Lower lobe of right lung (tissue), 2 donors: ENCODE measurements around the gene CARS1. TPM values are rescaled to one million over a fixed set of nuclear protein-coding genes. Genes with fewer than 3 reads are reported as not detected.

Experiments
- ATAC-seq, 2 donors: fragments of 200-7000 bp; cut with Tn5 transposase; one replicate each; pipeline ENCODE4 v1.9.1; 2020 to 2022; ENCODE audit warnings: mild to moderate bottlenecking in 2 of 2, moderate library complexity in 2 of 2
- DNase-seq: peaks from one replicate; pipeline ENCODE4 v3.0.0-alpha.2; 2020
- H3K27ac ChIP-seq: fragments of 200-600 bp; one replicate; pipeline ENCODE4 v1.8.0; 2022
- H3K27me3 ChIP-seq: fragments of 200-600 bp; one replicate; pipeline ENCODE4 v1.8.0; 2022; ENCODE audit warnings: low read depth
- H3K36me3 ChIP-seq: fragments of 200-600 bp; one replicate; pipeline ENCODE4 v1.8.0; 2022; ENCODE audit warnings: mild to moderate bottlenecking
- H3K4me1 ChIP-seq: fragments of 200-600 bp; one replicate; pipeline ENCODE4 v1.8.0; 2022
- H3K4me3 ChIP-seq: fragments of 200-600 bp; one replicate; pipeline ENCODE4 v1.8.0; 2022; ENCODE audit warnings: mild to moderate bottlenecking
- H3K9me3 ChIP-seq: fragments of 200-600 bp; one replicate; pipeline ENCODE4 v1.8.0; 2022
- intact Hi-C: fragments of 100-400 bp; cut with DNase I; formaldehyde crosslinking; loops from one replicate; pipeline ENCODE4 v1.11.0; 2022
- total RNA-seq: library from RNA; stranded (reverse); fragmentation: NEBNext Ultra II Directional; extraction: Animal tissue kit (Norgen Biotek cat#: 25700); gene quantifications from one replicate; pipeline ENCODE4 v1.2.1, GENCODE V29; 2021
- TF ChIP-seq, protein P1 (sequence below): fragments of 200-600 bp; IDR thresholded peaks from one replicate; pipeline ENCODE4 v1.8.0; 2022; ENCODE audit warnings: antibody characterized with exemption, mild to moderate bottlenecking
- donor health status: DM: no; HTN: yes; CAD: no; lungs with severe emphysema.

Gene CARS1
- total RNA-seq, 1 donor from 2014 or later = 40.2 TPM

DNA sequence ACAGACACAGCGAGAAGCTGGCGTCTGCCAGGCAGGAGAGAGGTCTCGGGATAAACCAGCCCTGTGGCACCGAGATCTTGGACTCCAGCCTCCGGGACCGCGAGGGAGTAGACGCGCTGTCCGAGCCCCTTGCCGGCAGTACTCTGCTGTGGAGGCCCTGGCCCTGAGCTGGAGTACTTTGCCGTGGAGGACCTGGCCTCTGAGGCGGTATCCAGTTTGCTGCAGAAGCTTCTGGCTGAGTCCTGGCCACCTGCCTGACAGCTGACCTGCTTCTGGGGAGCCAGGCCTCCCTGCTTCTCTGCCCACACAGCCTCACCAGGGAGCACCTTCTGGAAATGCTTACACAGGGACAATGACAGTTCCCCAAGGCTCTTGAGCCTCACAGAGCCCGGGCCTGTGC is 31.6 kb upstream of the CARS1 start:
- DNase-seq = no peak
- Histone ChIP-seq H3K4me1 (peaks cover 6% of the 10 kb centered on the region), H3K4me3 (no peak overlapping the region), H3K9me3 (no peaks in the 10 kb centered on the region), H3K27me3 (no peaks in the 10 kb centered on the region), H3K27ac (no peak overlapping the region), H3K36me3 (peaks cover 42% of the 10 kb centered on the region)
- intact Hi-C loops = no loop called here
- TF ChIP-seq, protein P1, sequence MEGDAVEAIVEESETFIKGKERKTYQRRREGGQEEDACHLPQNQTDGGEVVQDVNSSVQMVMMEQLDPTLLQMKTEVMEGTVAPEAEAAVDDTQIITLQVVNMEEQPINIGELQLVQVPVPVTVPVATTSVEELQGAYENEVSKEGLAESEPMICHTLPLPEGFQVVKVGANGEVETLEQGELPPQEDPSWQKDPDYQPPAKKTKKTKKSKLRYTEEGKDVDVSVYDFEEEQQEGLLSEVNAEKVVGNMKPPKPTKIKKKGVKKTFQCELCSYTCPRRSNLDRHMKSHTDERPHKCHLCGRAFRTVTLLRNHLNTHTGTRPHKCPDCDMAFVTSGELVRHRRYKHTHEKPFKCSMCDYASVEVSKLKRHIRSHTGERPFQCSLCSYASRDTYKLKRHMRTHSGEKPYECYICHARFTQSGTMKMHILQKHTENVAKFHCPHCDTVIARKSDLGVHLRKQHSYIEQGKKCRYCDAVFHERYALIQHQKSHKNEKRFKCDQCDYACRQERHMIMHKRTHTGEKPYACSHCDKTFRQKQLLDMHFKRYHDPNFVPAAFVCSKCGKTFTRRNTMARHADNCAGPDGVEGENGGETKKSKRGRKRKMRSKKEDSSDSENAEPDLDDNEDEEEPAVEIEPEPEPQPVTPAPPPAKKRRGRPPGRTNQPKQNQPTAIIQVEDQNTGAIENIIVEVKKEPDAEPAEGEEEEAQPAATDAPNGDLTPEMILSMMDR = no peak
- ATAC-seq = no peak

DNA sequence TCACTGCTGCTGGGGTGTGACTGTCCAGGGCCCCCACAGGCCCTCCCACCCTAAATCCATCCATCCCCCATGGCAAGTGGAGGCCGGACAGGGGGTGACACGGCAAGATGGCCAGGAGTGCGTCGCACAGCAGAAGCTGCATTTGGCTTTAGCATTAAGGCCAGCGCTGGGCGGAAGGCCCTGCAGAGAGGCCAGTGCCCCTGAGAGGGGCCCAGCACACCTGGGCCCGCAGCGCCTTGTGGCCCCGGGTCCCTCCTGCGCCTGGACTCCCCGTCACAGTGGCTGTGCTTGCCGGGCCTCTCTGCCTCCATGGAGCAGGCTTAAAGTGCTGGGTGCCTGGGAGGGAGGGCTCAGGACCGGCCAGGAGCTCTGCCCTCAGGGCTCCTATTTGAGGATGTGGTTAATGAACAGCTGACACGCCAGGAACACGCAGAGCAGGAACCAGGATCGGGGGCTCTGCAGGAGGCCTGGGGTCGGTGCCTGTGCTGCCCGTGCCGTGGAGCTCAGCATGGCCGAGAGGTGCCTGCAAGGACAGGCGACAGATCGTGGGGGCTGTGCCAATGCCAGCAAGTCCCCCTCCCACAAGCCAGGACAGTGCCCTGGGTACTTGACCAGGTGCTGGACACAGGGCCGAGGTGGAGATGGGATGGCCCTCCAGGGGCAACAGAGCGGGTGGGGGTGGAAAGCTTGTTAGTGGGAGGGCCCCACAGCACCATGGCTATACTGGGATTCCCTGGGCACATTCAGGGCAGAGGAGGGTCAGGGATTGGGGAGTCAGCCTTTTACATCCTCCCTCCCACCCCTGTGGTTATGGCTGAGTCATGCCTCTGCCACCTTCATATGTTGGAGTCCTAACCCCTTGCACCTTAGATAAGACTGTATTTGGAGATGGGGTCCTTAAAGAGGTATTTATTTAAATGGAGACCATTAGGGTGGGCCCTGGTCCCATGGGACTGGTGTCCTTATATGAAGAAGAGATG is 30.9 kb upstream of the CARS1 start:
- peaks cover 36% of the 10 kb centered on the region for H3K36me3 ChIP-seq
- no peaks in the 10 kb centered on the region for H3K9me3 ChIP-seq
- TF ChIP-seq, protein P1 = no peak
- no peaks in the 10 kb centered on the region for H3K27me3 ChIP-seq
- H3K4me3 ChIP-seq = no peak overlapping the region
- intact Hi-C loops = no loop called here
- H3K4me1 ChIP-seq = peaks cover 6% of the 10 kb centered on the region
- ATAC-seq (no peak), DNase-seq (no peak)
- no peak overlapping the region for H3K27ac ChIP-seq

DNA sequence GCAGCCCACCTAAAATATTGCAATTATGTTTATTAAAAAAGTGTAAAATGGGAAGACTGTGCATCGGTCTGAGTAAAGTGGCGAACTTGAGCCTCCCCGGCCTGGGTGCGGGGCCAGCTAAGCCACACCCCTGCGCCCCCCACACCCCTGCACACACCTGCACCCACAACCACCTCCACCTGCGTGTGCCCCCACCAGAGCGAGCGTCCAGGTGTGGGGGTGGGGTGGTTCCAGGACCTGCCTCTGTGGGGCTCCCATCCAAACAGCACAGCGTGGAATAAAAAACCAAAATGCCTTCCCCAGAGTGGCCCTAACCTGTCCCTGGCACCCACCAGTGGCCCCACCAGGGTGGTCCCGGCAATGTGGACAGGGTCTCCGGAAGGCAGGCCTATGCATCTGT is 30.1 kb upstream of the CARS1 start:
- DNase-seq (no peak), ATAC-seq (no peak)
- TF ChIP-seq, protein P1 = no peak
- no peaks in the 10 kb centered on the region for H3K9me3 ChIP-seq
- no peak overlapping the region for H3K27ac ChIP-seq
- H3K4me3 ChIP-seq = no peak overlapping the region
- intact Hi-C loops = no loop called here
- H3K27me3 ChIP-seq = no peaks in the 10 kb centered on the region
- peaks cover 32% of the 10 kb centered on the region for H3K36me3 ChIP-seq
- H3K4me1 ChIP-seq = peaks cover 6% of the 10 kb centered on the region

DNA sequence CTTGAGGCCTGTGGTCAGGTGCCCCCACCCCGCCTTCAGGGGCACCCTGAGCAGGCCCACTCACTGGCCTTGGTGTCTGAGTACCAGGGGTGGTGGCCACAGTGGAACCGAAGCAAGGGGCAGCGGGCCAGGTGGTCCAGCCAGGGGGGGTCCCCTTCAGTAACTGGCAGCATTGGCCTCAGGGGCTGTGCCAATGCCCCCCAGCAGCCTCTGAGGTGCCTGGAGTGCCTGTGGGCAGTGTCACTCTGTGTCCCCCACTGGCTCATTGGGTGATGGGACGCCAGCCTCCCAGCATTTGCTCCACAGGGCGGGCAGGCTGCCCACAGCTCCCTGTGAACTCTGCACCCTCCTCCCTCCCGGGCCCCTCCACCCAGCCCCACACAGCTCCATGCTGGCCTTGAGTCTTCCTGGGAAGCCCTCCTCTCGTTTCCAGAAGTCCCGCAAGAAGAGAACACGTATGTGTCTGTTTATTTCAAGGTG is 29.5 kb upstream of the CARS1 start:
- Histone ChIP-seq H3K4me3 (no peak overlapping the region), H3K27me3 (no peaks in the 10 kb centered on the region), H3K27ac (no peak overlapping the region), H3K4me1 (peaks cover 4% of the 10 kb centered on the region), H3K36me3 (peaks cover 30% of the 10 kb centered on the region), H3K9me3 (no peaks in the 10 kb centered on the region)
- intact Hi-C loops = no loop called here
- TF ChIP-seq, protein P1 = no peak
- ATAC-seq (no peak), DNase-seq (no peak)

DNA sequence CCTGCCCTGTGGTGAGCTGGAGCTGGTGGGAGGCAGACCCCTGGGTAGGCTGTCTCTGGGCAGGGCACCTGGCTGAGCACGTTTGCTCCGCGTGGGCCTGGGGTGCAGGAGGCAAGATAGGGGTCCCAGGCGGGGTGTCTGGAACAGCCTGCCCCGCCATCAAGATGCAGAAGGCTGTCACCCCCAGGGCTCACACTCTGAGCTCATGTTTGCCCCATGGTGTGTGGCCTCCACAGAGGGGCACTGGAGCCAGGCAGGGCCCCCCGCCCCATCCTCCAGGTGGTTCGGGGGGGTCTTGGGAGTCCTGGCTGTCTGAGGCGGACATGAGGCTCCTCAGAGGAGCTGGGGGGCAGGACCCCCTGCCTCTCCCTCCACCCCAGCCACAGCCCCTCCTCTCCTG is 28.9 kb upstream of the CARS1 start:
- no peak for DNase-seq
- H3K36me3 ChIP-seq = peaks cover 30% of the 10 kb centered on the region
- no peak overlapping the region for H3K4me3 ChIP-seq
- H3K4me1 ChIP-seq = no peaks in the 10 kb centered on the region
- intact Hi-C loops = no loop called here
- H3K27me3 ChIP-seq = no peaks in the 10 kb centered on the region
- H3K27ac ChIP-seq = no peak overlapping the region
- H3K9me3 ChIP-seq = no peaks in the 10 kb centered on the region
- TF ChIP-seq, protein P1 = no peak
- ATAC-seq = no peak
